HEK293 (cell line): ENCODE data around the gene LAMB4.

Experiments
- CTCF ChIA-PET: fragments of 350-600 bp; formaldehyde crosslinking; extraction: SDS; loops from one replicate; lab custom pipeline; 2021; ENCODE audit warnings: antibody characterized with exemption; lab: Yijun Ruan, JAX
- POLR2A ChIA-PET: fragments of 300-600 bp; formaldehyde crosslinking; extraction: SDS; loops from one replicate; lab custom pipeline; 2020; ENCODE audit warnings: antibody characterized with exemption, inconsistent platforms; lab: Yijun Ruan, JAX
- H3K27ac ChIP-seq: fragments of 200-500 bp; sonication (Bioruptor generic); 2 replicates; pipeline ENCODE4 v1.5.1; 2014; ENCODE audit warnings: low read depth, low read length, control low read depth, inconsistent platforms; ENCODE audit errors: extremely low read depth
- H3K36me3 ChIP-seq, 2 experiments: fragments of 200-500 bp in 1 of 2; sonication (Bioruptor generic) in 1 of 2; 1 replicate in 1 of 2; 2 replicates in 1 of 2; pipeline ENCODE4 v1.5.1; 2014 to 2017; ENCODE audit warnings: inconsistent platforms in 2 of 2, low read length in 2 of 2; ENCODE audit not compliant: control insufficient read depth in 2 of 2, insufficient read depth in 1 of 2
- H3K4me1 ChIP-seq: fragments of 200-500 bp; sonication (Bioruptor generic); 2 replicates; pipeline ENCODE4 v1.5.1; 2014; ENCODE audit warnings: mild to moderate bottlenecking, low read length, inconsistent platforms; ENCODE audit not compliant: control insufficient read depth, insufficient read depth
- H3K4me3 ChIP-seq: 2 replicates; pipeline ENCODE4 v1.5.1; 2011; ENCODE audit warnings: low read depth, mild to moderate bottlenecking, control low read depth, low read length, moderate library complexity
- H3K9me3 ChIP-seq: fragments of 200-500 bp; sonication (Bioruptor generic); 2 replicates; pipeline ENCODE4 v1.5.1; 2014; ENCODE audit warnings: low read depth, low read length, inconsistent platforms; ENCODE audit not compliant: control insufficient read depth, insufficient read depth
- GLIS2 ChIP-seq: fragments of 450-650 bp; formaldehyde crosslinking; IDR thresholded peaks from 2 replicates; pipeline ENCODE4 v1.5.1; 2016; ENCODE audit warnings: missing biosample characterization, missing genetic modification characterization
- OVOL3 ChIP-seq: fragments of 450-650 bp; formaldehyde crosslinking; IDR thresholded peaks from 2 replicates; pipeline ENCODE4 v1.5.1; 2016; ENCODE audit warnings: missing biosample characterization, missing genetic modification characterization
- PRDM1 ChIP-seq: fragments of 450-650 bp; formaldehyde crosslinking; IDR thresholded peaks from 2 replicates; pipeline ENCODE4; 2016; ENCODE audit warnings: missing biosample characterization, missing genetic modification characterization
- PRDM4 ChIP-seq: fragments of 450-650 bp; formaldehyde crosslinking; IDR thresholded peaks from 2 replicates; pipeline ENCODE4 v1.5.1; 2017; ENCODE audit warnings: missing biosample characterization, missing genetic modification characterization
- REST ChIP-seq: fragments of 450-650 bp; formaldehyde crosslinking; IDR thresholded peaks from 2 replicates; pipeline ENCODE4 v1.5.1; 2016; ENCODE audit warnings: missing biosample characterization, missing genetic modification characterization
- ZBTB1 ChIP-seq: fragments of 450-650 bp; formaldehyde crosslinking; IDR thresholded peaks from 2 replicates; pipeline ENCODE4 v1.5.1; 2016; ENCODE audit warnings: missing biosample characterization, missing genetic modification characterization
- ZBTB7A ChIP-seq: fragments of 450-650 bp; formaldehyde crosslinking; IDR thresholded peaks from 2 replicates; pipeline ENCODE4 v1.5.1; 2016; ENCODE audit warnings: low read depth, missing biosample characterization, missing genetic modification characterization
- ZFP3 ChIP-seq: fragments of 450-650 bp; formaldehyde crosslinking; IDR thresholded peaks from 2 replicates; pipeline ENCODE4 v1.5.1; 2016; ENCODE audit warnings: low read depth, missing biosample characterization, missing genetic modification characterization
- ZNF510 ChIP-seq: fragments of 450-650 bp; formaldehyde crosslinking; IDR thresholded peaks from 2 replicates; pipeline ENCODE4 v1.5.1; 2018; ENCODE audit warnings: mild to moderate bottlenecking, missing genetic modification characterization, missing biosample characterization; ENCODE audit not compliant: insufficient replicate concordance
- ZNF596 ChIP-seq: fragments of 450-650 bp; IDR thresholded peaks from 2 replicates; pipeline ENCODE4 v1.5.0; 2018; ENCODE audit warnings: missing biosample characterization, mild to moderate bottlenecking, missing genetic modification characterization, moderate library complexity
- ZNF626 ChIP-seq: fragments of 450-650 bp; sonication (Bioruptor Pico); formaldehyde crosslinking; IDR thresholded peaks from 2 replicates; pipeline ENCODE4 v1.5.1; 2018; ENCODE audit warnings: missing biosample characterization, missing genetic modification characterization, inconsistent platforms
- ZNF639 ChIP-seq: fragments of 450-650 bp; formaldehyde crosslinking; IDR thresholded peaks from 2 replicates; pipeline ENCODE4 v1.5.1; 2016; ENCODE audit warnings: missing biosample characterization, missing genetic modification characterization
- ZNF664 ChIP-seq: fragments of 450-650 bp; formaldehyde crosslinking; IDR thresholded peaks from 2 replicates; pipeline ENCODE4 v1.5.1; 2016; ENCODE audit warnings: missing biosample characterization, missing genetic modification characterization
- ZNF670 ChIP-seq: fragments of 450-650 bp; formaldehyde crosslinking; IDR thresholded peaks from 2 replicates; pipeline ENCODE4 v1.5.1; 2016; ENCODE audit warnings: missing biosample characterization, missing genetic modification characterization, low read depth
- ZSCAN18 ChIP-seq: fragments of 450-650 bp; formaldehyde crosslinking; IDR thresholded peaks from 2 replicates; pipeline ENCODE4 v1.5.1; 2016; ENCODE audit warnings: missing biosample characterization, missing genetic modification characterization

LAMB4 gene

GRCh38 chr7:108091461-108091831 is 38.7 kb downstream of the LAMB4 start:
- Histone ChIP-seq H3K4me1 (no peaks in the 10 kb centered on the region; the same call in 1 of the 2 replicates), H3K4me3 (no peak overlapping the region), H3K36me3 (no peaks in the 10 kb centered on the region), H3K9me3 (no peaks in the 10 kb centered on the region), H3K27ac (no peak overlapping the region)
- TF ChIP-seq ZBTB1 (no peak), ZNF639 (no peak), GLIS2 (no peak), ZNF670 (tag by site-specific recombination) (no peak), ZNF596 (tag by site-specific recombination) (no peak), ZFP3 (tag by site-specific recombination) (no peak)
- CTCF ChIA-PET, result no interaction called here
- POLR2A ChIA-PET, result no interaction called here

GRCh38 chr7:108090791-108091460 is 39.2 kb downstream of the LAMB4 start:
- Histone ChIP-seq H3K36me3 (no peaks in the 10 kb centered on the region), H3K4me1 (no peaks in the 10 kb centered on the region; the same call in 1 of the 2 replicates), H3K4me3 (no peak overlapping the region), H3K9me3 (no peaks in the 10 kb centered on the region), H3K27ac (no peak overlapping the region)
- CTCF ChIA-PET, result interaction anchor here (0.6 kb wide), 1 partner anchor 389 kb away, joined by 3 read pairs; no protein-coding TSS in a partner anchor
- POLR2A ChIA-PET, result interaction anchor here (0.6 kb wide), 1 partner anchor 444 kb away, joined by 3 read pairs; no protein-coding TSS in a partner anchor
- no peak for TF ChIP-seq ZNF670 (tag by site-specific recombination)
- TF ChIP-seq ZNF664, result peak; percentile 63
- TF ChIP-seq PRDM4 (tag by site-specific recombination), result peak; percentile 76
- peak; percentile 66; the same call in 1 of the 2 replicates for TF ChIP-seq PRDM1 (tag by site-specific recombination)

GRCh38 chr7:108089381-108089780 is 40.8 kb downstream of the LAMB4 start:
- Histone ChIP-seq H3K9me3 (no peaks in the 10 kb centered on the region), H3K27ac (no peak overlapping the region), H3K4me1 (no peaks in the 10 kb centered on the region), H3K4me3 (no peak overlapping the region), H3K36me3 (no peaks in the 10 kb centered on the region)
- TF ChIP-seq ZNF626 (tag by site-specific recombination), result no peak
- no peak for TF ChIP-seq ZSCAN18 (tag by site-specific recombination)
- no peak for TF ChIP-seq REST (tag by site-specific recombination)
- TF ChIP-seq ZBTB7A (tag by site-specific recombination), result no peak
- TF ChIP-seq OVOL3 (tag by site-specific recombination), result no peak
- no peak for TF ChIP-seq ZNF510 (tag by site-specific recombination)
- ChIA-PET POLR2A (no interaction called here), CTCF (no interaction called here)
